AG04449 (cell line): ENCODE data around the gene EED.

Source experiments
- CTCF ChIA-PET: fragments of 350-600 bp; formaldehyde crosslinking; extraction: SDS; loops from one replicate; lab custom pipeline; 2021; ENCODE audit warnings: antibody characterized with exemption; lab: Yijun Ruan, JAX
- POLR2A ChIA-PET: fragments of 400-600, 350-600 bp; formaldehyde crosslinking; extraction: SDS; loops from one replicate; lab custom pipeline; 2020; ENCODE audit warnings: antibody characterized with exemption, inconsistent platforms; lab: Yijun Ruan, JAX
- DNase-seq: peaks from one replicate; pipeline ENCODE4 v3.0.0-alpha.2; 2010; ENCODE audit warnings: low read depth, low spot score
- H3K4me3 ChIP-seq: 2 replicates; pipeline ENCODE4 v1.5.1; 2011; ENCODE audit warnings: low read depth, mild to moderate bottlenecking, control low read depth, low read length
- CTCF ChIP-seq: IDR thresholded peaks from one replicate; pipeline ENCODE4 v1.5.1; 2011; ENCODE audit warnings: mild to moderate bottlenecking, moderate library complexity, low read length, control low read depth, inconsistent platforms; ENCODE audit not compliant: insufficient read depth; ENCODE audit errors: missing control alignments

Gene EED

GRCh38 chr11:86274999-86275398 lies 30.4 kb downstream of the EED start:
- ChIA-PET POLR2A (no interaction called here), CTCF (interaction anchor here (0.9 kb wide), 1 partner anchor 18 kb away, joined by 4 read pairs; no protein-coding TSS in a partner anchor)
- H3K4me3 ChIP-seq = no peak overlapping the region
- DNase-seq = no peak
- no peak for TF ChIP-seq CTCF

GRCh38 chr11:86275493-86276370 lies 31.2 kb downstream of the EED start:
- no peak for DNase-seq
- ChIA-PET POLR2A (no interaction called here), CTCF (interaction anchor here (0.9 kb wide), 1 partner anchor 17 kb away, joined by 4 read pairs; no protein-coding TSS in a partner anchor)
- TF ChIP-seq CTCF = no peak
- no peak overlapping the region for H3K4me3 ChIP-seq

GRCh38 chr11:86277741-86278140 lies 33.2 kb downstream of the EED start:
- H3K4me3 ChIP-seq = no peak overlapping the region
- ChIA-PET POLR2A (no interaction called here), CTCF (interaction anchor here (1.1 to 2.3 kb wide), 3 partner anchors 13 to 423 kb away, joined by 4 to 11 read pairs (median 5); partner anchors contain the start of gene CCDC83)
- no peak for TF ChIP-seq CTCF
- no peak for DNase-seq

- no peak for TF ChIP-seq CTCF
- ChIA-PET CTCF (interaction anchor here (1.1 to 2.3 kb wide), 2 partner anchors 14 to 423 kb away, joined by 5 to 11 read pairs; partner anchors contain the start of gene CCDC83), POLR2A (no interaction called here)
- H3K4me3 ChIP-seq = no peak overlapping the region
- no peak for DNase-seq
These were observed 33.7 kb downstream of the EED start for GRCh38 chr11:86278226-86278625.

- ChIA-PET POLR2A (no interaction called here), CTCF (interaction anchor here (2.3 kb wide), 1 partner anchor 12 kb away, joined by 11 read pairs; no protein-coding TSS in a partner anchor)
- H3K4me3 ChIP-seq = no peak overlapping the region
- no peak for TF ChIP-seq CTCF
- no peak for DNase-seq
These were observed 35.2 kb downstream of the EED start for GRCh38 chr11:86279747-86280146.

GRCh38 chr11:86287468-86287796 lies 42.9 kb downstream of the EED start:
- no peak for TF ChIP-seq CTCF
- DNase-seq = no peak
- ChIA-PET POLR2A (no interaction called here), CTCF (interaction anchor here (0.7 kb wide), 1 partner anchor 348 kb away, joined by 3 read pairs; no protein-coding TSS in a partner anchor)
- H3K4me3 ChIP-seq = no peak overlapping the region
